ENCODE data around the gene CFAP298. TPM values are rescaled to one million over a fixed set of nuclear protein-coding genes. Genes with fewer than 3 reads are reported as not detected.

CFAP298 gene
- total and polyA plus RNA-seq, 10 of the 15 experiments (the other 5 are each of a cell fraction or from before 2014, with no cell fraction given): 9.5 to 79.1 (median 30.2) TPM

GRCh38 chr21:32612075-32612998 lies at the start of gene CFAP298 (continued):
- no peak for TF ChIP-seq IRF3 (IDR thresholded peaks at IDR 0.05)
- TF ChIP-seq ETV6 (conservative IDR thresholded peaks at IDR 0.05 in 1 of 2, IDR thresholded peaks at IDR 0.05 in 1 of 2; ENCODE audit: borderline replicate concordance in 1 of 2, low read depth in 1 of 2): peak in 1 of 2 experiments; percentile 92; a peak in 2 of 4 replicates
- TF ChIP-seq RELB (IDR thresholded peaks at IDR 0.05; ENCODE audit: low read depth): peak; percentile 87
- no peak for TF ChIP-seq E2F4 (IDR thresholded peaks at IDR 0.05; ENCODE audit: low read depth, low read length)
- TF ChIP-seq MYC (IDR thresholded peaks at IDR 0.05; ENCODE audit: insufficient read depth, insufficient read length, insufficient replicate concordance, low read length, severe bottlenecking): peak; percentile 59
- TF ChIP-seq CBFB (IDR thresholded peaks at IDR 0.05; ENCODE audit: low read depth): peak; percentile 67; the same call in 1 of the 2 replicates
- 0 out of 2 replicates have a peak, but pooled peaks have one; percentile 37 for TF ChIP-seq WRNIP1 (IDR thresholded peaks at IDR 0.05; ENCODE audit: borderline replicate concordance, low read depth, low read length)
- no peak for TF ChIP-seq RFX5 (IDR thresholded peaks at IDR 0.05; ENCODE audit: low read depth, low read length)
- TF ChIP-seq ELK1 (IDR thresholded peaks at IDR 0.05; ENCODE audit: low read depth, low read length): peak; percentile 50
- peak; percentile 54; the same call in 1 of the 2 replicates for TF ChIP-seq RB1 (IDR thresholded peaks at IDR 0.05; ENCODE audit: borderline replicate concordance)
- peak; percentile 78 for TF ChIP-seq ATF7 (IDR thresholded peaks at IDR 0.05; ENCODE audit: low read depth)
- TF ChIP-seq ZBTB4 (CRISPR knock-in tag; IDR thresholded peaks at IDR 0.05): no peak
- peak; percentile 45; the same call in 1 of the 2 replicates for TF ChIP-seq PML (IDR thresholded peaks at IDR 0.05; ENCODE audit: low read length)
- TF ChIP-seq NR2F1 (conservative IDR thresholded peaks at IDR 0.05): peak; percentile 57; the same call in 1 of the 2 replicates
- no peak for TF ChIP-seq SMAD1 (IDR thresholded peaks at IDR 0.05; ENCODE audit: low read depth, partially characterized antibody)
- no peak; the same call in 1 of the 2 replicates for TF ChIP-seq POLR2AphosphoS2 (IDR thresholded peaks at IDR 0.05; ENCODE audit: low read depth, low read length)
- peak; percentile 72 for TF ChIP-seq HCFC1 (IDR thresholded peaks at IDR 0.05; ENCODE audit: low read length)
- TF ChIP-seq JUND (IDR thresholded peaks at IDR 0.05; ENCODE audit: low read depth, low read length): no peak
- no peak for TF ChIP-seq USF2 (IDR thresholded peaks at IDR 0.05; ENCODE audit: borderline replicate concordance, low read depth, low read length)
